GM21526 (cell line): Measurements from ENCODE around the gene ATP5ME.

ENCODE experiments used
- ATAC-seq: cut with Tn5 transposase; IDR thresholded peaks from one replicate; pipeline ENCODE4 v1.9.1; 2021; ENCODE audit warnings: moderate library complexity; ENCODE audit not compliant: unreplicated experiment, low FRiP score

The ATP5ME gene

GRCh38 chr4:623914-624566, 50.0 kb downstream of the ATP5ME start:
- no peak for ATAC-seq

- ATAC-seq: no peak
These were observed 50.8 kb downstream of the ATP5ME start for GRCh38 chr4:622996-623913.
